ENCODE data around the gene RP9. TPM values are rescaled to one million over a fixed set of nuclear protein-coding genes. Genes with fewer than 3 reads are reported as not detected.

RP9 gene
- total and polyA plus RNA-seq, 2 of the 13 experiments (the other 11 are each of a cell fraction or from before 2014, with no cell fraction given), result 14.2 to 18.6 TPM

- H3K36me3 ChIP-seq (replicated peaks in 1 of 2; ENCODE audit: control insufficient read depth in 1 of 2, insufficient read depth in 2 of 2, low read length in 2 of 2), result no peaks in the 10 kb centered on the region
- no TSS peak for BruUV-seq (replicated peaks)
- DNase-seq (ENCODE audit: low spot score) (no peak), ATAC-seq (no peak), FAIRE-seq (no peak)
- H3K4me1 ChIP-seq (ENCODE audit: insufficient read depth, low read length), result peaks cover 22% of the 10 kb centered on the region
- intact Hi-C loops (cut with micrococcal nuclease; ENCODE audit: unreplicated experiment), result no loop called here
- no peaks in the 10 kb centered on the region for H3K27me3 ChIP-seq (ENCODE audit: control insufficient read depth in 1 of 2, insufficient read depth in 2 of 2, low read length in 2 of 2)
- H4K20me1 ChIP-seq (ENCODE audit: insufficient read depth, low read length), result no peaks in the 10 kb centered on the region
- H3K79me2 ChIP-seq (ENCODE audit: insufficient read depth, low read length), result no peaks in the 10 kb centered on the region
- no peak overlapping the region for H3K27ac ChIP-seq (ENCODE audit: extremely low read length, insufficient read depth, low read length)
- ChIA-PET CTCF (ENCODE audit: low intra/inter-chr PET ratio, low total read pairs) (no interaction called here), POLR2A (no interaction called here)
- TF ChIP-seq FOXO4 (CRISPR knock-in tag; conservative IDR thresholded peaks at IDR 0.05) (no peak), GMEB2 (CRISPR knock-in tag; IDR thresholded peaks at IDR 0.05; ENCODE audit: low read depth) (no peak), ZNF234 (CRISPR knock-in tag; conservative IDR thresholded peaks at IDR 0.05) (no peak), DMAP1 (CRISPR knock-in tag; IDR thresholded peaks at IDR 0.05) (no peak)
- in situ Hi-C loops (cut with HindIII; ENCODE audit: extremely low pct_ligation_motif_present, low pct_unique_long_range_greater_than_20kb), result no loop called here
- H3K9me3 ChIP-seq (ENCODE audit: low read length), result peaks cover 37% of the 10 kb centered on the region
- no peak overlapping the region for H3K4me3 ChIP-seq (replicated peaks in 1 of 3; ENCODE audit: insufficient read depth in 1 of 3, low read depth in 2 of 3, low read length in 3 of 3)
- no peak overlapping the region for H2AFZ ChIP-seq (ENCODE audit: low read length)
- no peak overlapping the region for H3K9ac ChIP-seq (ENCODE audit: insufficient read depth, low read depth, low read length)
- WGBS (ENCODE audit: low lambda C conversion rate), result 55% methylated on average over 1 of the region's 1 CpG
- H3K4me2 ChIP-seq (ENCODE audit: low read depth, low read length), result no peak overlapping the region
Observed at GRCh38 chr7:33067921-33068320, 41.3 kb downstream of the RP9 start.

- Histone ChIP-seq H2AFZ (ENCODE audit: low read length) (no peak overlapping the region), H3K4me1 (ENCODE audit: insufficient read depth, low read length) (peaks cover 11% of the 10 kb centered on the region), H3K4me3 (replicated peaks in 1 of 3; ENCODE audit: insufficient read depth in 1 of 3, low read depth in 2 of 3, low read length in 3 of 3) (no peak overlapping the region), H4K20me1 (ENCODE audit: insufficient read depth, low read length) (no peaks in the 10 kb centered on the region), H3K4me2 (ENCODE audit: low read depth, low read length) (no peak overlapping the region), H3K36me3 (replicated peaks in 1 of 2; ENCODE audit: control insufficient read depth in 1 of 2, insufficient read depth in 2 of 2, low read length in 2 of 2) (no peaks in the 10 kb centered on the region), H3K79me2 (ENCODE audit: insufficient read depth, low read length) (peaks cover 7% of the 10 kb centered on the region), H3K27me3 (ENCODE audit: control insufficient read depth in 1 of 2, insufficient read depth in 2 of 2, low read length in 2 of 2) (no peaks in the 10 kb centered on the region), H3K9me3 (ENCODE audit: low read length) (peaks cover 37% of the 10 kb centered on the region), H3K9ac (ENCODE audit: insufficient read depth, low read depth, low read length) (no peak overlapping the region), H3K27ac (ENCODE audit: extremely low read length, insufficient read depth, low read length) (no peak overlapping the region)
- no TSS peak for BruUV-seq (replicated peaks)
- no peak for FAIRE-seq
- in situ Hi-C loops (cut with HindIII; ENCODE audit: extremely low pct_ligation_motif_present, low pct_unique_long_range_greater_than_20kb) (no loop called here), intact Hi-C loops (cut with micrococcal nuclease; ENCODE audit: unreplicated experiment) (no loop called here)
- POLR2A ChIA-PET, result no interaction called here
- CTCF ChIA-PET (ENCODE audit: low intra/inter-chr PET ratio, low total read pairs), result no interaction called here
- no peak for ATAC-seq
- WGBS (ENCODE audit: low lambda C conversion rate), result 3% methylated on average over 1 of the region's 1 CpG
- DNase-seq (ENCODE audit: low spot score), result no peak
- TF ChIP-seq DZIP1 (CRISPR knock-in tag; IDR thresholded peaks at IDR 0.05) (no peak), SKIL (CRISPR knock-in tag; IDR thresholded peaks at IDR 0.05; ENCODE audit: borderline replicate concordance) (no peak), SNAI1 (CRISPR knock-in tag; IDR thresholded peaks at IDR 0.05; ENCODE audit: borderline replicate concordance) (no peak), PHF5A (CRISPR knock-in tag; IDR thresholded peaks at IDR 0.05; ENCODE audit: low read depth, unreplicated experiment) (no peak), TFAP4 (IDR thresholded peaks at IDR 0.05; ENCODE audit: borderline replicate concordance, low read depth) (no peak), NCOR1 (IDR thresholded peaks at IDR 0.05; ENCODE audit: borderline replicate concordance, low read length) (no peak)
Observed at GRCh38 chr7:33066771-33067170, 42.4 kb downstream of the RP9 start.
